HG02885 (cell line): ENCODE measurements around the gene ADGRA3.

Source experiments
- ATAC-seq: cut with Tn5 transposase; IDR thresholded peaks from one replicate; pipeline ENCODE4 v1.9.1; 2021; ENCODE audit warnings: mild to moderate bottlenecking; ENCODE audit not compliant: unreplicated experiment, poor library complexity

The ADGRA3 gene

DNA sequence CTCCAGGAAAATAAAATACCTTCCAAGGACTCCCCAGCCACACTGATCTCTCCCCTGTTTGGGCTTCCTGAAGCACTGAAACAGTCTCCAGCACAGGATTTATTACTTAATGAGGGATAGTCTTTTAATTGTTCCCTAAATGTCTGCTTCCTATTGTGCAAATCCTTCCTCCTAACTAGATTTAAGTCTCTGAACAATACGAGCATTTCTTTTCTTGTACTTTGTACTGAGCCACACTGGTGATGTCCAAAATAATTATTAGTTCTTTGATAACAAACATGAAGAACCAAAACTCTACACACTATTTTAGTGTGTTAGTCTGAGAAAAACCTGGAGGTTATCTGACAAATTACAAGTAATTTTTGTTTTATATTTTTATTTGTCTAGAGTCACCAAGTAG lies 5.1 kb downstream of the ADGRA3 start:
- ATAC-seq = no peak

DNA sequence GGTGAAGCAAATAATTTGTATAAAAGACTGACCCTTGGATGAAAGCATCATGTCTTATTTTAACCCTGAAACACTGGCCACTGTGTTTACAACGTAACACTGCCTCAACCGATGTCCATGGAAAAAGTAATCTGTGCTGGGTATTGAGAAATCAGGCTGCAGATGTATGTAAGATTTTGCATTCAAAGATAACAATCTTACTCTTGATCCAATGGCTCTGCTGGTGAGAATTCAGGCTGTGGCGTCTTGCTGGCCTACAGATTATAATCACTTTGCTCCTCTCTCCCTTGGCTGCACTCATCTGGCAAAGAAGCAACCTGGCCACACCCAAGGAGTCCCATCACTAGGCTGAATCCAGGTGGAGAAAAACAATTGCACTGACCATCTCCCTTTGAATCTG lies 7.5 kb downstream of the ADGRA3 start:
- no peak for ATAC-seq

DNA sequence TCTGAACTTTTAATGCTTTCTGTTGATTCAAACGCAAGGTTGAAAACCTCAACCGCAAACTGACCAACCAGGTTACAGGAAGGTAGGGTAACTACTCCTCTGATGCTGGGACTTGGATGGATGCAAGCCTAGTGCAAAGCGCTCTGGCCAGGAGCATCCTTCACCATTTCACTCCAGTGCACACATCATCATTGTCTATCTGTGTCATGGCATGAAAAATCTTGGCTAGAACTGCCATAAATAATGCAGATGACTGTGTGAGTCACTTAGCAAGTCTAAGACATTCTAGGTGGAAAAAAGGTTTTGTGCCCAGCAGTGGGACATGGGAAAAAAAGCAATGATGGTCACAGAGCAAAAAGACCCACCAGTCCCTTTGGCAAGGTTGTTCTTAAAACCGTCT lies 10.9 kb downstream of the ADGRA3 start:
- ATAC-seq = no peak

DNA sequence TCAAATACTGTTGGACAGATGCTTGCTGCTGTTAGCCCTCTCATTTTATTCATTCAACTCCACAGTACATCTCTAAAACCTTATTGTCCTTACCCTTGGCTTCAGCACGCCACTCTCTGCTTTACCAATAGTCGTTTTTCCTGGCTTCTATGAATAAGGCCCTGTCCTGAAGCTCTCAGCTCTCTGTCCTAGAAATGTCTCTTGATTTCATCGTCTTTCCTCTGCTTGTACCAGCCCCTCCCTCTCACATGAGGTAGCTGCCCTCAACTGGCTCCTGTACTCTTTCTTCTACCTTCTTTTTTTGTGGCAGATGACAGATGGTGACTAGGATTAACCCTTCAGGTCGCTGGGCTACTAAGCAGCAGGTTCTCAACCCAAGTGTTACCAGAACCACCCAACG lies 11.4 kb downstream of the ADGRA3 start:
- ATAC-seq = no peak

DNA sequence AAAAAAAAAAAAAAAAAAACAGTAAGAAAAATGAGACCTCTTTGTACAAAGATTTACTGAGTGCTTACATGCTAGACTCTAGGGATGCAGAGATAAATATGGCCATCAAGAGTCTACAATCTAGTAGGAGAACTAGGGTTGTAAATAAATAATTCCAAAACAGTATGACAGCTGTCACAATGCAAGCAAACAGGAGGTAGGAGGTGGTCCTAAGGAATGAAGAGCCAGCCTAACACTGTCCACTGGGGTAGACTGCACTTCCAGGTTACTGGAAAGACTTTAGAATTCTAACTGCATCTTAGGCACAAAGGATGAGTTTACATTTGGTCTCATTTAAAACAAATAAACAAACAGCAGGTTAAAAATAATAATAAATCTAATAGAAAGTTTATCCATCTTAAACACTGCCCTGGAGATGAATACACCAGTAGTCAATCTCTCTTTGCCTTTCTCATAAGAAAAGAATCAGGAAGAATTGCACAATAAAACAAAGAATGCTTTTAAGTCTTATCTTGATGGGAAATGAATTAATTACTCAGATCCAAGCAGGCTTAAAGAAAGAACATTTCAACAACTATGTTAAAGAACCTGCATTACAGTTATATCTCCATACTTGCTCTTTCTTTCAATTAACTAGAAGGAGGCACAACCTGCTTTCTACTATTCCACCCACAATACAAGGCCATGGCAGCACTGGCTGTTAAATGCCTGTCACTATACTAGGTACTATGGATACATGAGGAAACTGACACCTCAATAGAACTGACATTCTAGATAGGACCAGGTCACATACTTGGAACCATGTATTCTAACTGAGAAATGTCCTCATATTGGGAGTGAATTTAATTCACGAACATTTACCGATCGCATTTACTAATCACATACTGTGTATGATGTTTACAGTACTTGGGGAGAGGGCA lies 12.7 kb downstream of the ADGRA3 start:
- ATAC-seq = no peak

DNA sequence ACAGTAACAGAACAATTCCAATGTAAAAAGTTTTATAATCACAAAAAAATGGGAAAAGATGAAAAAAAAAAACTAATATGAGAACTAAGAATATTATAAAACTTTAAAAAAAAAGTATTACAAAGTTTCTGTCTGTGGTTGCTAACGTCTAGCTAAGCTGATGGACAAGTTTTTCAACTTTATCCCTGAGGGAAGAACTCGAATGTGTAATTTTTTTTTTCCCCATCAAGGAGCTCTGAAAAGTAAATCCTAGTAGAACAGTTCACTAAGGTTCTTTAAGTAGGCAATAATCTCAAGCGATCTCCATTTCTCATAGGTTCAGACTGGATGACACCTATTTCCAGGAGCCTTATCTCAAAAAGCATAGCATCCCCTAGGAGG lies 14.2 kb downstream of the ADGRA3 start:
- no peak for ATAC-seq

DNA sequence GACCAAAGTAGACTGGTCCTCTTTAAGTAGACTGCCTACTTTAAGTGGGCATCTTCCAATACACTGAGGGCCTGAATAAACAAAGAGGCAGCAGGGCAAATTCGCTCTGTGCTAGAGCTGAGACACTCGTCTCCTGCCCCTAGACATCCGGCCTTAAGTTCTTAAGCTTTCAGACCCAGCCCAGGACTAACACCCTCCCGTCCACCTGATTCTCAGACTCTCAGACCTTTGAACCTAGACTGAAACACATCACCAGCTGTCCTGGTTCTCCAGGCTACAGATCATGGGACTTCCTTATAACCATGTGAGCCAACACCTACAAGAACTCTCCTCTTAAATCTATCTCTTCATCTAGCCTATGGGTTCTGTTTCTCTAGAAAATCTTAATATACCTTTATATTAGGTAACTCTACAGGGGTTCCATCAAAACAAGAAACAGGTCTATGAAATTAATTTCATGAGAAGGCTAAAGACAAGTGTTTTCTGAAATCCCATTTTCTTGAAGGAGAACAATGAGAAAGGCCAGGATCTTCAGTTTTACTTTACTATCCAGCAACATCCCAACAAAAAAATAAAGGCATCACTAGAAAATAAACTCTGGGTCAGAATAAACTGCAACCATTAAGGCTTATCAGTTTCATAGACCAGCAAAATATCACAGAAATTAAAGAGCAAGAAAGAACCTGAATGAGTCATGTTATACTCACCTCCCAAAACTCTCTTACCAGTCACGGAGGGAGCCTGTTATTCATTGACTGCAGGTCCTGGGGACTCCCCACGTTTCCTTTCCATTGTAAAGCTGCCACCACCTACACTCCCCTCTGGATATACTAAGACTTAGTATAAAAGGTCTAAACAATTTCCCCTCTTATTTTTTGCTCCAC lies 14.8 kb downstream of the ADGRA3 start:
- no peak for ATAC-seq

DNA sequence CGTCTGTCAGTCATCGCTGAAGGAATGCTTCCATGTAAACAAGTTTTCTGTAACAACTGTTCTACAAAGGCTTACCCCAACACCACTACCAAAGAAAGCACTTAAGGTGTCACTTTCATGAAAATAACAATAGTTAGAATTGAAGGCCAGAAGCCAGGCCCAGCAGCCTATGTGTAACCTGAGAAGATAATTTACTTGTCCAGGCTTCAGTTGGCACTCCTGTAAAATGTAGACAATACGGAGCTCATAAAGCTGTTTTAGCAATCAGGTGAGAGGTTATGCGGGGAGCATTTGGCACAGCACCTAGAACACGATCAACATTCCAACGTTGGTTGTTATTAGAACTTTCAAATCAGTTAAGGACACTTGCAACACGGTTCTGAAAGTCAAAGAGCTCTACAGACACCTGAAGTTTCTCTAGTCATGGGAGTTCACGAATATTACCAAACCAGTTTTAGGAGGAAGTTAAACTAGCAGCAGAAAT lies 15.7 kb downstream of the ADGRA3 start:
- no peak for ATAC-seq

DNA sequence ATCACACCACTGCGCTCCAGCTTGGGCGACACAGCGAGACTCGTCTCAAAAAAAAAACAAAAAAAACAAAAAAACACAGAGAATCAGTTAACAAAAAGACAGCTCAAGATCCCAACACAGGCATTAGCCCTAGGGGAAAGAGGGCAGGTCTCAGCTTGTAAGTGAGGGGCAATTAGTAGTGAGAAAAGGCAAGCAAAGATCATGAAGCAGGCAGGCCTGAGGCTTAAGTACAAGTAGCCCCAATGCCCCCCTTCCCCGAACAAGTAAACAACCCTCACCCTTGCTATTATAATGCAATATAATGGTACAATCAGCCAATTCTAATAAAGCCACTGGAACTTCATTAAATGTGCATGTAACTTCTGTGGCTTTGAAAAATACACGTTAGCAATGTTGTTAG lies 17.0 kb downstream of the ADGRA3 start:
- no peak for ATAC-seq

DNA sequence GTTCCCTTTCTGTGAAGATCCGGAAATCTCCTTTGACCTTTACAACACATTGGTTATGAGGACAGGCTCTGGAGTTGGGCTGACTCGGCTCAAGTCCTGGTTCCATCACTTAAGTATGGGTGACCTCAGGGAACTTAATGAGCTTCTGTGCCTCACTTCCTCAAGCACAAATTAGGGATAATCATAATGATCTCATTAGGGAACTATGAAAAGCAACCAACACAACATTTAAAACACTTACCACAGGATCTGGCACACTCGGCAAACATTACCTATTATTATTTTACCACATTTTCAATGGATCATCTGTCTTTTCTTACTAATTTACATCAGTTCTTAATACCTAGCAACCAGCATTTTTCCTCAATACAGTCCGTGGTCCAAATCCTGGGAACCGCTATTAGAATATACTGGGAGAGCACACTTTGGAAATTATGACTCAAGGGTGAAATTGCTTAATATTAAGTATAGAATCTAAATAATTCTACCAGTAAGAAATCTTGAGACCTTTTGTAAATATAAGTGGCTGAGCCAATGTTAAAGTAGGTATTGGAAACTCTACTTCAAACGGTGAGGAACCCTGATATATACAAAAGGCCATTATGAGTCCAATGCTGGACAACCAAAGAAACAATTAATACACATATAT lies 19.6 kb downstream of the ADGRA3 start:
- no peak for ATAC-seq

DNA sequence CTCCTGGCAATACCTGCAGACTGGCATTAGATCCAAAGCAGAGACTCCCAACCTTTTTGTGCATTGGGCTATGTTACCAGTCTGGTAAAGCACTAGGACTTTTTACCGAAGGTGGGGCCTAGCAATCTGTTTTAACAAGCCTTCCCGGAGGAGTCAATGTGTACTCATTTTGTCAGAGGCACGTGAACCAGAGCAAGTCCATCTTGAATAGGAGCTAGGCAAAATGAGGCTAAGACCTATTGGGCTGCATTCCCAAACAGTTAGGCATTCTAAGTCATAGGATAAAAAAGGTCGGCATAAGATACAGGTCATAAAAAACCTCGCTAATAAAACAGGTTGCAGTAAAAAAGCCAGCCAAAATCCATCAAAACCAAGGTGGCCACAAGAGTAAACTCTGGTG lies 22.3 kb downstream of the ADGRA3 start:
- ATAC-seq = no peak

DNA sequence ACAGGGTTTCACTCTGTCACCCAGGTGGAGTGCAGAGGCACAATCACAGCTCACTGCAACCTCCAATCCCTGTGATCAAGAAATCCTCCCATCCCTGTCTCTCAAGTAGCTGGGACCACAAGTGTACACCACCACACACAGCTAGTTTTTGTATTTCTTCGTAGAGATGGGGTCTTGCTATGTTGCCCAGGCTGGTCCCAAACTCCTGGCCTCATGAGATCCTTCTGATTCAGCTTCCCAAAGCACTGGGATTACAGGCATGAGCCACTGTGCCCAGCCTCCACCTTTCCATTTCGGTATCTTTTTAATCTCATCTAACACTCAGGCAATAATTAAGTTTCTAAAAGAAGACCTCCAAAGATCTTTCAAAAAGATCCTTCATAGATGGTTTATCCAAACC lies 22.9 kb downstream of the ADGRA3 start:
- no peak for ATAC-seq

DNA sequence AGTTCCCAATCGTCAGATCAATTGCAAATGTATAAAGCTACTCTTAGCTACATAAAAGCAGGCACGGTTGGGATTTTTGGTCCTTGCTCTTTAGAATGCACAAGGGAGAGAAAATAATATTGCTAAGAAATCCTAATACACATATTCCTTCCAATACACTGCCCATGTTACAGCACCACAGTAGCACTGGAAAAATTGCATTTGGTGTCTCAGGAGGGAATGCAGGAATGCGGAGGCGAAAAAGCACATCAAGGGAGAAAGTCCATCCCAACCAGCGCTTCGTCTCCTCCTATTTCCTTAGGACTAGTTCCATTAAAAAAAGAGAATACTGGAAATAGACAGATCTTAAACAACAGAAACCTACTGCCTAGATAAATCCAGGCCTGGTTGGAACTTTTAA lies 23.9 kb downstream of the ADGRA3 start:
- ATAC-seq = no peak

DNA sequence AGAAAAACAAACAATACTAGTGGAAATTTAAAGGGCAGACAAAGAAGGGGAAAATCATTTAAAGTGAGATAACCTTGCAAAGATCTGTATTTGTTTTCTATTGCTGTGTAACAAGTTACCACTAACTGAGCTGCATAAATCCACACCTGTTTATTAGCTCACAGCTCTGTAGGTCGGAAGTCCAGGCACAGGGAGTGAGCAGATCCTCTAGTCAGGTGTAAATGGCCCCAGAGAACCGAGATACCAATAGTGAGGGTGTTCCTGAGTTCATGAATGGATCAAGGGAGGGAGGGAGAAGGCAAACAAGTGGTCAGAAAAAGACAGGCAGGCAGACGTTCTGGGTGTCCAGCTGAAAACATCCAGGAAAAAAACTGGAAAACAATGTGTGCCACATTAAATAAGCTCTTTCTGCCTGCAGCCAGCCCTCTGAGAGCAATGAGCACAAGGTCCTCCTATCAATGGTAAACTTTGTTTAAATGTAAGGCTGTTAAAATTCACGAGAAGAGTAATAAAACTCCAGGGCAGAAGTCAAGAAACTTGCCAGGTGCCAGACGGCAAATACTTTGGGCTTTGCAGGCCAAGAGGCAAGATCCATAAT lies 25.0 kb downstream of the ADGRA3 start:
- no peak for ATAC-seq

DNA sequence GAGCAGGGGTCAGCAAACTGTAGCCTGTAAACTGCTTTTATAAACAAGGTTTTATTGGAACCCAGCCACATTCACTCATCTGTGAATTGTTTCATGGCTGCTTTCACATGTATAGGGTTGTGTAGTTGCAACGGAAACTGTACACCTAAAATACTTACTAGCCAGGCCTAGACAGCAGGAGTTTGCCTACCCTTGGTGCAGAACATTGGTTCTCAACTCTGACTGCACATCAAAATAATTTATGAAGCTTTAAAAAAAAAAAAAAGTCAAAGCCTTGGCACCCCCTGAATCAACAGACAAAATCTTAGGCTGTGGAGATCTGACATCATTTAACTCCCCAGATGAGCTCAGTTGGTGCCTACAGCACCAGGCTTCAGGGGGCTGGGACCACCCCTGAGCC lies 27.8 kb downstream of the ADGRA3 start:
- no peak for ATAC-seq

DNA sequence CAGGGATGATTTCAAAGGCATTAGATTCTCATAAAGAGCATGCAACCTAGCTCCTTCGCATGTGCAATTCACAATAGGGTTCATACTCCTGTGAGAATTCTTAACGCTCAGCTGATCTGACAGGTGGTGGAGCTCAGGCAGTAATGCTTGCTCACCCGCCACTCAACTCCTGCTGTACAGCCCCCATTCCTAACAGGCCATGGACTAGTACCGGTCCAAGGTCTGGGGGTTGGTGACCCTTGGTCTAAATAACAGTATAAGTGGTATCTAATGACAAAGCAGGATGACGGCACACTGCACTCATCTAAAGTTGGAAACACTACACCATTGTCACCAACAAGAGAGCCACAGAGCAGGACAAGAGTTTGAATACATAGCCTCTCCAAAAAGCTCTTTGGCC lies 28.5 kb downstream of the ADGRA3 start:
- no peak for ATAC-seq

DNA sequence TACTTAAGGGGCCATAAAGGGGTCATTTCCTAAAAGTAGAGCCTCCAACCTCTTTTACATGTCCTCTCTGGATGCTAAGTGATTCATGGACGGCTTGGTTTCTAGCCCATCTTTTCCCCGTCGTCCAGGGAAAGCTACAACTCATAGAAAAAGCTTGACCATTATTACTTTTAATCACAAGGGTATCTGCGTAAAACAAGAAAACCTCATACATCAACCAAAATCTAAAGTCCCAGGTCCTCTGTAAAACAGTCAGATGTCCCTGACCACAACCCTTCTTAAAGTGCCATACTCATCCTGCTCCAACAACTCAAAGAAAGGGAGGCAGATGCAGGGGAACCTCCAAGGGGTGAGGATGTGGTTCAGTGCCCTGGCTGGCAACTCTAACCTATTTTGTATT lies 29.6 kb downstream of the ADGRA3 start:
- ATAC-seq = no peak

DNA sequence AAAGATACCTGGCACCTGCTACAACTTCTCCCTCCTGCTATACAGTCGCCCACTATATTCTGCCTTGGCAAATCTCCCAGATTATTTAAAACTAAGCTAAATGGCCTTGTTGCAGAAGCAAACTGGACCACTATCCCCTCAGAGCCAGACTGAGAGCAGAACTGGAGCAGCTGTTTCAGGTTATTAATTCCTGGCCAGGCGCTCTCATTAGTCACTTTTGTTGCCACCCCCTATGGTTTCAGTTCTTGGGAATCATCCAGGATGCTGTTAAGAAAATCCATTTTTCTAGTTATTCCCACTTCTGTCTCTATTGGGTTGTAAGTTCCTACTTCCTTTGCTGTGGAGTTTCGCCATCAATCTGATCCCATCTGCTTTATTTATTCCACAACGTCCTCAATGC lies 30.1 kb downstream of the ADGRA3 start:
- no peak for ATAC-seq

DNA sequence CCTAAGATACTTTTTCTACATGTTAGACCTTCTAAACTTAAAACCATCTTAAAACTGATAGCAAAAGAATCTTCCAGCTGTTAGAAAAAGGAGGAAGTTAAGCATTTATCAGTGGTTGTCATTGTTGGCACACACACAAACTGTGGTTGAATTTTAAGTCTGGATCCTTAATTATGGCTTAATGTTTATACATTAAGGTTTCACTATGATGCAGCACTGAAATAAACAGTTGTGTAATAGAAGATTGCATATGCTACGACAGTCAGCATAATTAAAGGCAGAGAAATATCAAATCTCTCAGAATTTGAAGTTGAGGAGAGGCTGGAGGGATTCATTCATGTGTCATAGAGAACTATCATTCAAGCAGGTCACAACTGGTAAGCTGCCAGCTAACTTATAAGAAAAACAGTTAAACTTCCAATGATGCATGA lies 32.3 kb downstream of the ADGRA3 start:
- no peak for ATAC-seq
